Endometrium (tissue), 2 donors: ENCODE measurements around the gene CYLC1.

Experiments used
- FAIRE-seq: peaks from 2 replicates; lab custom pipeline; 2012; peaks lifted over from hg19 to GRCh38; lab: Jason Lieb, UNC
- donor health status: control.
- donor health status: control.

CYLC1 gene, protein sequence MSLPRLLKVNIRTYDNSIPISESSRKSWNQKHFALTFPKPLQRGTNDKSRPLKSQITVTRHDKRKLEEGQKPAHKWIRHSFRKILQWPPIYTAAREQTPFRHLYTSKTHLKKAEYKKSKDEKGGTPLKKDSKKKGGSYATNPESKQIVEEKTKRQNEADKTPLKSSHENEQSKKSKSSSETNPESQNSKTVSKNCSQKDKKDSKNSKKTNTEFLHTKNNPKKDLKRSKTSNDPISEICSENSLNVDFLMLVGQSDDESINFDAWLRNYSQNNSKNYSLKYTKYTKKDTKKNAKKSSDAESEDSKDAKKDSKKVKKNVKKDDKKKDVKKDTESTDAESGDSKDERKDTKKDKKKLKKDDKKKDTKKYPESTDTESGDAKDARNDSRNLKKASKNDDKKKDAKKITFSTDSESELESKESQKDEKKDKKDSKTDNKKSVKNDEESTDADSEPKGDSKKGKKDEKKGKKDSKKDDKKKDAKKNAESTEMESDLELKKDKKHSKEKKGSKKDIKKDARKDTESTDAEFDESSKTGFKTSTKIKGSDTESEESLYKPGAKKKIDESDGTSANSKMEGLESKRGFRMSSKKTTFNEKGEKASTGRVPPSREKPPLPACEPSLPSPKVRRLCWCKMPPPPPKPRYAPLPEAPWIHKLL

DNA sequence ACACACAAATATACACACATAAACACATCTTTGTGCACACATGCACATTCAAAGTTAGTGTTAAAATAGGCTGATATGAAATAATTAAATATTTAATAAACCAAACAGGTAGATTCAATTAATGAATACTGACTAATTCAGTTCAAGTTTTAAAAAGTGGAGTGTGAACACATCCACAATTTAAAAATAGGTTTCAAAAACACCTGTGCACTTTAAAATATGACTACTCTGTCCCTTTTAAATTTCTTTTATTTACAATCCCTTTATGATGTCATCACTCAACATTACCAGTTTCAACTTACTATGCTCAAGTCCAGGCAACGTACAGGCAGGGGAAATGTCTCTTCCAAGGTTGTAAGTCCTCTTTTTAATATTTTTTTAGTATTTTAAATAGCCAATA is at the start of gene CYLC1:
TSS of gene CYLC1 (plus strand) at position 301 of the 400 bp plus-strand sequence. CDS start at position 338, 37 bp downstream.
- FAIRE-seq = no peak

DNA sequence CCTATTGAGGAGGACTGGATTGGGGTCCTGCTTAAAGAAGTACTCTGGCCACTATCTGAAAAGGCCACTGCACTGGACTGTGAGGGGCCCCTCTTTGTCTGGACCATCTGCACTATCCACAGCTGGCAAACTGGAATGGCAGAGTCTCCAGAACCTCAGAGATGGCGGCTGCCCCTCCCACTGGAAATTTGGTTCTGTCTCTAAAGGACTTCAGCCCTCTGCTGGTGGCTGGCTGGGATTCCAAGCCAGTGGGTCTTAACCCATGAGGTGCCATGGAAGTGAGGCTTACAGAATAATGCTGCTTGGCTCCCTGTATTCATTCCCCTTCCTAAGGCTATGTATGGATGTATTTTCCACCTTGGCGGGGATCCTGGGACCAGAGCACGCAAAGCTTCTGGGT is 41.6 kb upstream of the CYLC1 start:
- FAIRE-seq = no peak

DNA sequence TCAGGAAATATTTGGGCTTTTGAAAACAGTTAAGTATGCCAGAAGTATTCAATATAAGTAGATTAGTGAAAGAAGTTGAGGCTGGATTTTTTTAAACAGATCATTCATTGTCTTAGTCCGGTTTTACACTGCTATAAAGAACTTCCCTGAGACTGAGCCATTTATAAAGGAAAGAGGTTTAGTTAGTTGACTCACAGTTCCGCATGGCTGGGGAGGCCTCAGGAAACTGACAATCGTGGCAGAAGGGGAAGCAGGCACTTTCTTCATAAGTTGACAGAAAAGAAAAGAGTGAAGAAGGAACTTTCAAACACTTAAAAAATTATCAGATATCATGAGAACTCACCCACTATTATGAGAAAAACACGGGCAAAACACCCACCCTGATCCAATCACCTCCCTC is 31.1 kb upstream of the CYLC1 start:
- no peak for FAIRE-seq

DNA sequence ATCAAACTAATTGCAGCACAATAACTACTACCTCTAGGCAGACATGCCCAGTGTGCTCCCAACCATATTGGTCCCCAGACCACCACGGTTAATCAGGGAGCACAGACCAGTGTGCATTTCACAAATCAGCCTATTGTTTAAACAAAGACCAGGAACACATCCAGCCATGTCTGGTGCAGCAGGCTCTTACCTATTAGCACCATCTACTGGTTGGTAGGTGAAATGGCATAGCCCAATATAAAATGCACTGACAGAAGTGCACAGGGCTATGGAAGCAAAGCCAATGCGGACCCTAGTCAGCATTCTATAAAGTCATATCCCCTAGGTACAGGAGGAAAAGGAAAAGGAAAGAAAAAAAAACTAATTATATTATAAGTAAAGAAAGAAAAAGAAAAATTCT is 15.5 kb upstream of the CYLC1 start:
- FAIRE-seq = no peak

DNA sequence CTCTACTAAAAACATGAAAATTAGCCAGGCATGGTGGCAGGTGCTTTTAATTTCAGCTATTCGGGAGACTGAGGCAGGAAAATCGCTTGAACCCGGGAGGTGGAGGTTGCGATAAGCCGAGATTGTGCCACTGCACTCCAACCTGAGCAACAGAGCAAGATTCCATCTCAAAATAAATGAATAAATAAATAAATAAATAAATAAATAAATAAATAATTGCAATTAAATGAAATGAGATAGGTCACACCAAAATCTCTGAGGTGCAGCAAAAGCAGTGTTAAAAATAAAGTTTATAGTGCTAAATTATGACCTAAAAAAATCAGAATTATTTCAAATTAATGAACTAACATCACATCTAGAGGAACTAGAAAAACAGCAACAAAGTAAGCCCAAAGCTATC is 13.6 kb upstream of the CYLC1 start:
- no peak for FAIRE-seq

DNA sequence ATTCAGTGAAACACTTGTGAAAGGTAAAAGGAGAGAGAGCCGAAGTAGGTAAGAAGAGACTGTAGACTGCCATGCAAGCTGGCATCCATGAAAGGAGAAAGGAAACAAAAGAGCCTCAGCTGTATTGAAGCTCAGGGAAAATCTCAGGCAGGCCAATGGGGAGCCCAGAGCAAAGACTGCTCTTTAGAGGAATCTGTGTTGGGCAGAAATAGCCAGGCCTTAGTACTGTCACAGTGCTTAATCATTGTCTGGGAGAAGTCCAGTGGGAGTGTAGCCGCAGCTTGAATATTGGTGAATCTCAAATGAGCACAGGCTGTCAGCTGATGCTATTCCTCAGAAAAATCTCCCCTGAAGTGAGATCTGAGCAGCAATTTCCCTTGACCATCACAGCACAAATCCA is 27.6 kb downstream of the CYLC1 start:
- FAIRE-seq = no peak

DNA sequence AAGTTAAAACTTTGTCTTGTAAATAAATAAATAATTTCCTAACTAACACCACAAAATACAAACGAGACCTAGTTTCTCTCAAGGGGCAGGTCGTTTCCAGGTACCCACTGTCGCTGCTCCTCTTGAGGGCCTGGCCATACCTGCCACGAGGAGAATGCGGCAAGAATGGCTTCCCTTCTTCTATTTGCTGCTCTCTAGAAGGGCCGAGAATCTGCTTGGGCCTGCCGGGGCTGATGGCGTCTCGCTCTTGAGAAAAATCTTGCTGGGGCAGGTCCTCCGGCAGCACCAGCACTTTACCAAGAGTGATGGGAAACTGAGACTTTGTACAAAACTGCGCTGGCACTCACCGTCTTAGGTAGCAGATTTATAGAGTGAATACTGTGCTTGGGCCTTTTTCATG is 31.5 kb downstream of the CYLC1 start:
- no peak for FAIRE-seq

DNA sequence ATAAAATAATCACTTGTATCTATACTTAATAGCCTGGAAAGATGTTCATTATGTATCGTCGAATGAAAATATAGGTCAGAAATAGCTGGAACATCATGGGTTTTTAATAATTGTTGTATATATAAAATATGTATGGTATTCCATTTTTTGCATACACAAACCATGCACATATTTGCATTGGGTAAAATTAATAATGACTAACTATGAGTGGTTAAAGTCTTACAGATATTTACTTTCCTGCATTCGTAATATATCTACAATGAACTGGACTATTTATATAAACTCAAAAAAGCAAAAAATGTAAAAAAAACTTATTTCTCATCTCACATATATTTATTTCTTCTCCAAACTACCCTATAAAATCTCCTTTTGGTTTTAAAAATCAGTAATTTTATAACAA is 46.0 kb downstream of the CYLC1 start:
- no peak for FAIRE-seq

DNA sequence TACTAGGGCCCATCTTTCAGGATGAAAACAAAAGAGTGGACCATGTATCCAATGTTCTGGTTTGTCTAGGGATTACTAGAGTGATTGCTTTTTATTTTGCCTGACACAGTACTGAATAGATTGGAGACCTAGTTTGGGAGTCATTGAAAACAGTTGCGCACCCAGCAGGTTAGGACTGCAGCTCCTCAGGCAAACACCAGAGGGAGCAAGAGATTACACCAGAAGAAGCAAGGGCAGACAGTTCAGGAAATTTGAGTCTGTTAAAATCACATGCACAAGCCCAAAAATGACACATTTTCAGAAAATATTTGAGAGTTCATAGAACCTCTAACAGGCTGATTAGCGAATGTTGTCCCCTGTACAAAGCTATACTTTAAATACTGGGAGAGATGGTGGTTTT is 55.6 kb downstream of the CYLC1 start:
- no peak for FAIRE-seq

DNA sequence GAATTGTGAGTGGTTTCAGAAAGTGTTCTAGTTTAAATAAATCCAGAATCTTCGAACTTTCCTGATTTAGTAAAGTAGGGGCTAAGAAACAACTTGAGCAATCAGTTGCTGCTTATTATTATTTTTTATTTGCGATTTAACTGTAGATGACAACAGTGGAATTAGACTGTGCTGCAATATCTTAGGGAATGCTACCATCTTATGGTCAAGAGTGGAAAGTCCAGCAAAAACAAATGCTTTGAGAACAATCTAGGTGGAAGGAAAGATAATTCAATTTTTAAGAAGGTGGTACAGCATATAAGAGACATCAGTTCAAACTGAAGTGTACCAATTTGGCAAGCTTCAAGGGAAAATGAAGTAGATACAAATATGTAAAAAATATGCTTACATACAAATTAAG is 73.3 kb downstream of the CYLC1 start:
- no peak for FAIRE-seq
